K562 (cell line): ENCODE data around the gene ANO2. TPM values are rescaled to one million over a fixed set of nuclear protein-coding genes. Genes with fewer than 3 reads are reported as not detected.

Experiments used
- CSDE1 ChIP-seq, 2 experiments: fragments of 450-650 bp; IDR thresholded peaks; 2 replicates each; pipeline ENCODE4 v1.6.1; 2016; ENCODE audit warnings: mild to moderate bottlenecking in 1 of 2
- MAZ ChIP-seq, 2 experiments: fragments of 450-650 bp in 1 of 2; sonication (generic) in 1 of 2; formaldehyde crosslinking; IDR thresholded peaks in 1 of 2; conservative IDR thresholded peaks in 1 of 2; 2 replicates each; pipeline versions ENCODE4 v1.4.0 to v1.5.0; 2020; ENCODE audit warnings: mild to moderate bottlenecking in 1 of 2, missing genetic modification reagents in 1 of 2
- MGA ChIP-seq: fragments of 450-650 bp; IDR thresholded peaks from 2 replicates; pipeline ENCODE4 v1.6.1; 2016; ENCODE audit warnings: mild to moderate bottlenecking, moderate library complexity
- MXD1 ChIP-seq: fragments of 250-450 bp; sonication (Bioruptor Pico); IDR thresholded peaks from 2 replicates; pipeline ENCODE4 v1.8.0; 2021; ENCODE audit warnings: borderline replicate concordance, mild to moderate bottlenecking, moderate library complexity; ENCODE audit not compliant: poor library complexity, severe bottlenecking
- polyA plus RNA-seq, 8 experiments: library from polyadenylated mRNA; depleted of rRNA in 4 of 8; stranded (reverse) in 5 of 8; unstranded in 3 of 8; fragments of >200 nt; fragmentation: Nextera tagmentation in 2 of 8; fragmentation: Illumina TruSeq in 1 of 8; extraction: Ambion mirVana in 2 of 8; extraction: Trizol in 1 of 8; gene quantifications; 2 replicates each; pipeline versions ENCODE4 v1.2.1 to v1.2.3, GENCODE V29; 2011 to 2014; ENCODE audit warnings: inconsistent platforms in 1 of 8, missing spikeins in 1 of 8
- total RNA-seq, 7 experiments: library from RNA; depleted of rRNA in 6 of 7; stranded (reverse); fragments of >200 nt in 6 of 7; fragmentation: Illumina TruSeq in 2 of 7; extraction: Trizol in 2 of 7; gene quantifications; 2 replicates each; pipeline versions ENCODE4 v1.2.1 to v1.2.3, GENCODE V29; 2011 to 2021; ENCODE audit warnings: low replicate concordance in 1 of 7

Gene ANO2
- total and polyA plus RNA-seq, 9 of the 15 experiments (the other 6 are each of a cell fraction or from before 2014, with no cell fraction given) = 0.64 TPM; not detected in 8

DNA sequence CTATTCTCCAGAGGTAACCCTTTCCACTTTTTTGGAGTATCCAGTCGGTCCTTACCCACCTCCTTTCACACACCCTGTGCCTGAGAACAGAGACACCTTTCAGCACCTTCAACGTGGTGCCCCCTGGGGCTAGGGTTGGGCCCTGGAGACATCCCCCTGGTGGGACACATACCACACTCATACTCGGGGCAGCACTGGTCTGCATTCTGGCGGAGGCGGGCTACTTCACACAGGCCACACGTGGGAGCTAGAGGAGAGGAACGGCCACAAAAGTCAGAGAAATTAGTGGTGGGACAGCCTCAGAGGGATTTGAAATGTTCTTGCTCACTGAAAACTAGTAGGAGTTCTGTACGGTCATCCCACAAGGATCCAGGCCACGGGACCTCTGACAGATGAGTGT lies 39.8 kb upstream of the ANO2 start (continued):
- TF ChIP-seq MGA = no peak
- no peak for TF ChIP-seq CSDE1 (IDR thresholded peaks at IDR 0.05)
- TF ChIP-seq MXD1 = no peak
- TF ChIP-seq MAZ (CRISPR knock-in tag; conservative IDR thresholded peaks at IDR 0.05 in 1 of 2, IDR thresholded peaks at IDR 0.05 in 1 of 2) = no peak
